ENCODE data around the gene ARF1.
A peak's percentile ranks its signal among the peaks of the same experiment; 100 is the strongest.

GRCh38 chr1:228058949-228059633 lies 23.4 kb upstream of the ARF1 start:
- no peak for TF ChIP-seq CTCF (conservative IDR thresholded peaks at IDR 0.05 in 1 of 2, IDR thresholded peaks at IDR 0.05 in 1 of 2; ENCODE audit: extremely low read depth in 1 of 2, insufficient read depth in 1 of 2, low read depth in 1 of 2, low read length in 2 of 2)
- TF ChIP-seq EZH2 (IDR thresholded peaks at IDR 0.05; ENCODE audit: borderline replicate concordance, low read length), result peak; percentile 81
